NB4 (cell line): Measurements from ENCODE around the gene TRIM29.

Experiments
- POLR2A ChIP-seq: IDR thresholded peaks from 2 replicates; pipeline ENCODE4 v1.6.1; 2011; ENCODE audit warnings: mild to moderate bottlenecking; ENCODE audit not compliant: insufficient read length; ENCODE audit errors: extremely low read depth
- TF ChIP-seq, protein P1 (sequence below): IDR thresholded peaks from one replicate; pipeline ENCODE4 v1.5.1; 2012; ENCODE audit warnings: low read depth, low read length

DNA sequence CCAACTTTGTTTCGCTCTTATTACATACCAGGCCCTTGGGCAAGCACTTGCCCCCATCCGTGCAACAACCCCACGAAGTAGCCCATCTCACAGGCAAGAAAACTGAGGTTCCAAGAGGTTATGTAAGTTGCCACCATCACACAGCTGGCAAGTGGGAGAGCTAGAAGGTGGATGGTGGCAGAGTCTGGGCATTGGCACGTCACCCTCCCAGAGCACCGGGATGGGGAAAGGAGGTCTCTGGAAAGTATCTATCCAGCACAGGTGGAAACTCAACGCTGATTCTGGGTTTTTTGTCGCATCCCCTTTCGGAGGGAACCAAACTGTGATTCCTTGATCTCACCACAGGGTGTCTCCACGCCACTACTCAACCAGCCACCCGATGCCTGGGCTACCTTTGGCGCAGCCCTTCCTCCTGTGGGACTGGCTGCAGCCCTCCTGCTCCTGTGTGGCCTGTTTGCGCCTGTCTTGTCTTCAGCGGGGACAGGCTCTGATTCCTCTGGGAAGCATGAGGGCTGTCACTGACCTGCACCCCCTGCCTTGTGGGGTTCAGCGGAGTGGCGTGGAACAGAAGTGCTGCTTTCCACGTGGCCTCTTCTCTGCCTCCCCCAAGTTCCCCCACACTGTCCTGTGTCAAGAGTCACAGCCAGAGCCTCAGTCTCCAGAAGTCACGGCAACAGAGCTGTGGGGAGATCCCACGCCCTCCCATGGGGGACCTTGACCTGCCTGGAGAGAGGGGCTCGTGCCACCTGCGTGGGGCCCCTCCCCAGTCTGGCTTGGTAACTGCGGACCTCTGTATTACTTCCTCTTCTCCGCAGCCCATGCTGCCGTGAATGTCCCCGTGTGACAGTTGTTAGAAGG, 34.4 kb upstream of the TRIM29 start:
- no peak for TF ChIP-seq POLR2A
- TF ChIP-seq, protein P1, sequence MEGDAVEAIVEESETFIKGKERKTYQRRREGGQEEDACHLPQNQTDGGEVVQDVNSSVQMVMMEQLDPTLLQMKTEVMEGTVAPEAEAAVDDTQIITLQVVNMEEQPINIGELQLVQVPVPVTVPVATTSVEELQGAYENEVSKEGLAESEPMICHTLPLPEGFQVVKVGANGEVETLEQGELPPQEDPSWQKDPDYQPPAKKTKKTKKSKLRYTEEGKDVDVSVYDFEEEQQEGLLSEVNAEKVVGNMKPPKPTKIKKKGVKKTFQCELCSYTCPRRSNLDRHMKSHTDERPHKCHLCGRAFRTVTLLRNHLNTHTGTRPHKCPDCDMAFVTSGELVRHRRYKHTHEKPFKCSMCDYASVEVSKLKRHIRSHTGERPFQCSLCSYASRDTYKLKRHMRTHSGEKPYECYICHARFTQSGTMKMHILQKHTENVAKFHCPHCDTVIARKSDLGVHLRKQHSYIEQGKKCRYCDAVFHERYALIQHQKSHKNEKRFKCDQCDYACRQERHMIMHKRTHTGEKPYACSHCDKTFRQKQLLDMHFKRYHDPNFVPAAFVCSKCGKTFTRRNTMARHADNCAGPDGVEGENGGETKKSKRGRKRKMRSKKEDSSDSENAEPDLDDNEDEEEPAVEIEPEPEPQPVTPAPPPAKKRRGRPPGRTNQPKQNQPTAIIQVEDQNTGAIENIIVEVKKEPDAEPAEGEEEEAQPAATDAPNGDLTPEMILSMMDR = peak; percentile 78
